Adrenal gland (tissue), 5 donors: ENCODE measurements around the gene BCAS4.

Source experiments
- POLR2A ChIP-seq, 2 donors: fragments of 450-650 bp; IDR thresholded peaks; one replicate each; pipeline ENCODE4 v1.6.1; 2017; ENCODE audit warnings: antibody characterized with exemption in 2 of 2, mild to moderate bottlenecking in 2 of 2, moderate library complexity in 1 of 2
- TF ChIP-seq, protein P1 (sequence below), 6 experiments: fragments of 450-650 bp in 4 of 6; fragments of 200-600 bp in 2 of 6; sonication (generic) in 1 of 6; IDR thresholded peaks; 1 replicate in 5 of 6; 2 replicates in 1 of 6; pipeline versions ENCODE4 v1.5.1 to v1.8.0; 2016 to 2021; ENCODE audit warnings: antibody characterized with exemption in 6 of 6, mild to moderate bottlenecking in 2 of 6, moderate library complexity in 1 of 6
- donor health status: DM: no; HTN: no; CAD: no.

DNA sequence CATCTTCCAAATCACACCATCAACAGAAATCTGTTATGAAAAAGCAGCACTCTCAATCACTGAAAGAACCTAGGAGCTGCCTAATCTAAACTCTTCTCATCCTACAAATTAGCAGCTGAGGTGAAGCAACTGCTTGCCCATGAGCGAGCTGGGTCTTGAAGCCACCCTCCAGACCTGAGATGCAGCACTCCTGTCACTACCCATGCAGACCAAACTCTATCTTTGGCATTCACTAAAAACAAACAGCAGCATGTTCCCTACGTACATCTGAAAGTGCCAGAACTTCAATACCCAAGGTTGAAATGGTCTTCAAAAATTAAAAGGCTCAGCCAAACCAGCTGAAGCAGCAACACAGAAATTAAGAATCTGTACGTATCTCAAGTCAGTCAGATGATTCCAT lies 122.1 kb downstream of the BCAS4 start:
- no peak for TF ChIP-seq POLR2A (IDR thresholded peaks at IDR 0.05)
- TF ChIP-seq, protein P1, sequence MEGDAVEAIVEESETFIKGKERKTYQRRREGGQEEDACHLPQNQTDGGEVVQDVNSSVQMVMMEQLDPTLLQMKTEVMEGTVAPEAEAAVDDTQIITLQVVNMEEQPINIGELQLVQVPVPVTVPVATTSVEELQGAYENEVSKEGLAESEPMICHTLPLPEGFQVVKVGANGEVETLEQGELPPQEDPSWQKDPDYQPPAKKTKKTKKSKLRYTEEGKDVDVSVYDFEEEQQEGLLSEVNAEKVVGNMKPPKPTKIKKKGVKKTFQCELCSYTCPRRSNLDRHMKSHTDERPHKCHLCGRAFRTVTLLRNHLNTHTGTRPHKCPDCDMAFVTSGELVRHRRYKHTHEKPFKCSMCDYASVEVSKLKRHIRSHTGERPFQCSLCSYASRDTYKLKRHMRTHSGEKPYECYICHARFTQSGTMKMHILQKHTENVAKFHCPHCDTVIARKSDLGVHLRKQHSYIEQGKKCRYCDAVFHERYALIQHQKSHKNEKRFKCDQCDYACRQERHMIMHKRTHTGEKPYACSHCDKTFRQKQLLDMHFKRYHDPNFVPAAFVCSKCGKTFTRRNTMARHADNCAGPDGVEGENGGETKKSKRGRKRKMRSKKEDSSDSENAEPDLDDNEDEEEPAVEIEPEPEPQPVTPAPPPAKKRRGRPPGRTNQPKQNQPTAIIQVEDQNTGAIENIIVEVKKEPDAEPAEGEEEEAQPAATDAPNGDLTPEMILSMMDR (IDR thresholded peaks at IDR 0.05) = no peak
